ENCODE results near the gene PLD2.

GRCh38 chr17:4840893-4841242 is 33.9 kb downstream of the PLD2 start:
- TF ChIP-seq POLR2A (IDR thresholded peaks at IDR 0.05) (no peak), CTCF (IDR thresholded peaks at IDR 0.05) (no peak)

Measured in right lobe of liver (tissue), 4 donors.